Measurements from ENCODE around the gene GSTM2.

Gene GSTM2

GRCh38 chr1:109634771-109635750 is 32.8 kb upstream of the GSTM2 start:
- Histone ChIP-seq H3K9me2 (replicated peaks; ENCODE audit: low read depth, low read length) (no peaks in the 10 kb centered on the region), H3K79me2 (ENCODE audit: insufficient read depth, low read length) (no peaks in the 10 kb centered on the region), H3K9me3 (ENCODE audit: insufficient read depth, low read depth, low read length) (no peaks in the 10 kb centered on the region), H3F3A (ENCODE audit: low read depth) (no peaks in the 10 kb centered on the region), H3K4me3 (ENCODE audit: low read length, poor library complexity, severe bottlenecking) (no peak overlapping the region), H3K4me1 (ENCODE audit: insufficient read depth, low read length, poor library complexity, severe bottlenecking) (no peaks in the 10 kb centered on the region), H3K4me2 (ENCODE audit: low read depth, low read length, poor library complexity, severe bottlenecking) (no peak overlapping the region), H3K27me3 (ENCODE audit: insufficient read depth, low read length, poor library complexity, severe bottlenecking) (no peaks in the 10 kb centered on the region), H3K36me3 (ENCODE audit: insufficient read depth, low read length) (peaks cover 17% of the 10 kb centered on the region; the same call in 1 of the 2 replicates), H4K20me1 (ENCODE audit: insufficient read depth, low read length, poor library complexity, severe bottlenecking) (no peaks in the 10 kb centered on the region), H2AFZ (ENCODE audit: low read length) (no peak overlapping the region), H3K9ac (ENCODE audit: low read depth, low read length, poor library complexity, severe bottlenecking) (no peak overlapping the region)
- TF ChIP-seq CTCF (conservative IDR thresholded peaks at IDR 0.05; ENCODE audit: low read length): no peak
- TF ChIP-seq EZH2phosphoT487 (IDR thresholded peaks at IDR 0.05; ENCODE audit: borderline replicate concordance): no peak

GRCh38 chr1:109635862-109636200 is 32.0 kb upstream of the GSTM2 start:
- Histone ChIP-seq H4K20me1 (ENCODE audit: insufficient read depth, low read length, poor library complexity, severe bottlenecking) (no peaks in the 10 kb centered on the region), H3K4me2 (ENCODE audit: low read depth, low read length, poor library complexity, severe bottlenecking) (no peak overlapping the region), H3K27me3 (ENCODE audit: insufficient read depth, low read length, poor library complexity, severe bottlenecking) (no peaks in the 10 kb centered on the region), H3K36me3 (ENCODE audit: insufficient read depth, low read length) (peaks cover 12% of the 10 kb centered on the region; the same call in 1 of the 2 replicates), H2AFZ (ENCODE audit: low read length) (no peak overlapping the region), H3K79me2 (ENCODE audit: insufficient read depth, low read length) (no peaks in the 10 kb centered on the region), H3K9ac (ENCODE audit: low read depth, low read length, poor library complexity, severe bottlenecking) (no peak overlapping the region), H3K9me3 (ENCODE audit: insufficient read depth, low read depth, low read length) (no peaks in the 10 kb centered on the region), H3K4me1 (ENCODE audit: insufficient read depth, low read length, poor library complexity, severe bottlenecking) (peaks cover 6% of the 10 kb centered on the region), H3F3A (ENCODE audit: low read depth) (no peaks in the 10 kb centered on the region), H3K4me3 (ENCODE audit: low read length, poor library complexity, severe bottlenecking) (no peak overlapping the region), H3K9me2 (replicated peaks; ENCODE audit: low read depth, low read length) (no peaks in the 10 kb centered on the region)
- TF ChIP-seq CTCF (conservative IDR thresholded peaks at IDR 0.05; ENCODE audit: low read length): no peak
- no peak for TF ChIP-seq EZH2phosphoT487 (IDR thresholded peaks at IDR 0.05; ENCODE audit: borderline replicate concordance)

GRCh38 chr1:109636201-109636952 is 31.5 kb upstream of the GSTM2 start:
- no peaks in the 10 kb centered on the region for H3K9me2 ChIP-seq (replicated peaks; ENCODE audit: low read depth, low read length)
- H3K4me3 ChIP-seq (ENCODE audit: low read length, poor library complexity, severe bottlenecking): no peak overlapping the region
- H3K9me3 ChIP-seq (ENCODE audit: insufficient read depth, low read depth, low read length): no peaks in the 10 kb centered on the region
- H3K27me3 ChIP-seq (ENCODE audit: insufficient read depth, low read length, poor library complexity, severe bottlenecking): no peaks in the 10 kb centered on the region
- H3F3A ChIP-seq (ENCODE audit: low read depth): no peaks in the 10 kb centered on the region
- no peak overlapping the region for H3K9ac ChIP-seq (ENCODE audit: low read depth, low read length, poor library complexity, severe bottlenecking)
- peaks cover 7% of the 10 kb centered on the region; the same call in 1 of the 2 replicates for H3K36me3 ChIP-seq (ENCODE audit: insufficient read depth, low read length)
- H3K4me2 ChIP-seq (ENCODE audit: low read depth, low read length, poor library complexity, severe bottlenecking): no peak overlapping the region
- H4K20me1 ChIP-seq (ENCODE audit: insufficient read depth, low read length, poor library complexity, severe bottlenecking): no peaks in the 10 kb centered on the region
- H3K4me1 ChIP-seq (ENCODE audit: insufficient read depth, low read length, poor library complexity, severe bottlenecking): peaks cover 6% of the 10 kb centered on the region
- TF ChIP-seq EZH2phosphoT487 (IDR thresholded peaks at IDR 0.05; ENCODE audit: borderline replicate concordance): no peak
- TF ChIP-seq CTCF (conservative IDR thresholded peaks at IDR 0.05; ENCODE audit: low read length): no peak; the same call in 1 of the 2 replicates
- H2AFZ ChIP-seq (ENCODE audit: low read length): no peak overlapping the region
- no peaks in the 10 kb centered on the region for H3K79me2 ChIP-seq (ENCODE audit: insufficient read depth, low read length)

All from Loucy (cell line).